ENCODE results near the gene QPRT.
"Not testable (repeated sequence)": the region's sequence is repeated elsewhere in the genome, so short reads cannot be mapped to it uniquely, and the experiment has no call there.

QPRT gene

GRCh38 chr16:29745121-29745852 lies 66.3 kb downstream of the QPRT start:
- no peaks in the 10 kb centered on the region for H3K9me3 ChIP-seq (ENCODE audit: insufficient read depth, low read length, severe bottlenecking)
- peak overlapping the region; percentile 85 for H3K27ac ChIP-seq (ENCODE audit: low read length)
- peak overlapping the region; percentile 94 for H3K4me2 ChIP-seq (ENCODE audit: insufficient read depth, low read length)
- H2AFZ ChIP-seq (ENCODE audit: low read depth, low read length) = peak overlapping the region; percentile 97
- peaks cover 14% of the 10 kb centered on the region for H3K79me2 ChIP-seq (ENCODE audit: insufficient read depth, low read length)
- H4K20me1 ChIP-seq (ENCODE audit: insufficient read depth, low read length) = no peaks in the 10 kb centered on the region
- peaks cover 5% of the 10 kb centered on the region for H3K36me3 ChIP-seq (ENCODE audit: insufficient read depth, low read length)
- TF ChIP-seq EZH2 (IDR thresholded peaks at IDR 0.05; ENCODE audit: borderline replicate concordance, low read depth, low read length, severe bottlenecking) (no peak), CTCF (IDR thresholded peaks at IDR 0.05; ENCODE audit: borderline replicate concordance, extremely low read depth, low read length, poor library complexity, severe bottlenecking) (no peak)
- no peaks in the 10 kb centered on the region for H3K27me3 ChIP-seq (ENCODE audit: insufficient read depth, low read length, poor library complexity)
- H3K9ac ChIP-seq (ENCODE audit: low read depth, low read length) = peak overlapping the region; percentile 82
- ATAC-seq (ENCODE audit: insufficient read depth, low read depth) = peak; percentile 70
- DNase-seq = peak; percentile 69
- H3K4me1 ChIP-seq (ENCODE audit: insufficient read depth, low read length) = peaks cover 27% of the 10 kb centered on the region
- H3K4me3 ChIP-seq (ENCODE audit: low read depth in 1 of 2, low read length in 2 of 2) = peak overlapping the region; percentile 59 to 74

GRCh38 chr16:29745853-29746345 lies 66.9 kb downstream of the QPRT start, which contains the start of gene C16orf54:
TSS of gene C16orf54 (minus strand) at chr16:29745990. CDS start at chr16:29744951, 1,039 bp downstream.
- H3K4me3 ChIP-seq (ENCODE audit: low read depth in 1 of 2, low read length in 2 of 2) = peak within 1 kb of the TSS; percentile 59 to 74

GRCh38 chr16:29746518-29746917 lies 67.5 kb downstream of the QPRT start:
- not testable (repeated sequence) for H3K4me3 ChIP-seq (ENCODE audit: low read depth in 1 of 2, low read length in 2 of 2); ATAC-seq (ENCODE audit: insufficient read depth, low read depth); H3K27me3 ChIP-seq (ENCODE audit: insufficient read depth, low read length, poor library complexity); H2AFZ ChIP-seq (ENCODE audit: low read depth, low read length); H4K20me1 ChIP-seq (ENCODE audit: insufficient read depth, low read length); H3K9ac ChIP-seq (ENCODE audit: low read depth, low read length); DNase-seq; H3K9me3 ChIP-seq (ENCODE audit: insufficient read depth, low read length, severe bottlenecking); H3K36me3 ChIP-seq (ENCODE audit: insufficient read depth, low read length)
- Histone ChIP-seq H3K4me1 (ENCODE audit: insufficient read depth, low read length) (peaks cover 27% of the 10 kb centered on the region), H3K4me2 (ENCODE audit: insufficient read depth, low read length) (peak overlapping the region; percentile 94; the same call in 1 of the 2 replicates), H3K79me2 (ENCODE audit: insufficient read depth, low read length) (peaks cover 14% of the 10 kb centered on the region), H3K27ac (ENCODE audit: low read length) (peak overlapping the region; percentile 85; the same call in 1 of the 2 replicates)

More at GRCh38 chr16:29745853-29746345, 66.9 kb downstream of the QPRT start, which contains the start of gene C16orf54:
- Histone ChIP-seq H3K79me2 (ENCODE audit: insufficient read depth, low read length) (peaks cover 14% of the 10 kb centered on the region), H3K9me3 (ENCODE audit: insufficient read depth, low read length, severe bottlenecking) (no peaks in the 10 kb centered on the region), H3K36me3 (ENCODE audit: insufficient read depth, low read length) (peaks cover 5% of the 10 kb centered on the region), H3K27ac (ENCODE audit: low read length) (peak within 1 kb of the TSS; percentile 85), H3K27me3 (ENCODE audit: insufficient read depth, low read length, poor library complexity) (no peaks in the 10 kb centered on the region), H3K4me2 (ENCODE audit: insufficient read depth, low read length) (peak within 1 kb of the TSS; percentile 94), H3K4me1 (ENCODE audit: insufficient read depth, low read length) (peaks cover 27% of the 10 kb centered on the region), H4K20me1 (ENCODE audit: insufficient read depth, low read length) (no peaks in the 10 kb centered on the region), H2AFZ (ENCODE audit: low read depth, low read length) (peak within 1 kb of the TSS; percentile 97), H3K9ac (ENCODE audit: low read depth, low read length) (peak within 1 kb of the TSS; percentile 82)
- DNase-seq (peak; percentile 94), ATAC-seq (ENCODE audit: insufficient read depth, low read depth) (peak; percentile 90)
- TF ChIP-seq EZH2 (IDR thresholded peaks at IDR 0.05; ENCODE audit: borderline replicate concordance, low read depth, low read length, severe bottlenecking) (no peak), CTCF (IDR thresholded peaks at IDR 0.05; ENCODE audit: borderline replicate concordance, extremely low read depth, low read length, poor library complexity, severe bottlenecking) (no peak)

Data from DND-41 (cell line).